Measurements from ENCODE around the gene KLHL33.

KLHL33 gene

DNA sequence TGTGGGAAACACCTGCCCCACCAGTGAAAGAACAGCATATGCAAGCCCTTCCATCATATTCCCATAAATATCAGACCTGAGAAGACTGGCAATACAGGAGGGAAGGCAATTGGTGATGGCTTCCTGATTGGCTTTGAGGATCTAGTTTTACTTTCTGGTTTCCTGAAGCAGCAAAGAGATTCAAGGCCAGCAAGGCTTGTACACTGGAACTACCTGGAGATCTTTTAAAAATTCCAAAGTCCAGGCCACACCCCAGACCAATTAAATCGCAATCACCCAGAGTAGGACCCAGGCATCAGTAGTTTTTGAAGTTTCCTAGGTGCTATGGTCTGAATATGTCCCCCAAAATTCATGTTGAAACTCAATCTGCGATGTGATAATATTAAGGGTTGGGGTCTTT is 19.7 kb downstream of the KLHL33 start:
- DNase-seq (ENCODE audit: low spot score), result no peak

DNA sequence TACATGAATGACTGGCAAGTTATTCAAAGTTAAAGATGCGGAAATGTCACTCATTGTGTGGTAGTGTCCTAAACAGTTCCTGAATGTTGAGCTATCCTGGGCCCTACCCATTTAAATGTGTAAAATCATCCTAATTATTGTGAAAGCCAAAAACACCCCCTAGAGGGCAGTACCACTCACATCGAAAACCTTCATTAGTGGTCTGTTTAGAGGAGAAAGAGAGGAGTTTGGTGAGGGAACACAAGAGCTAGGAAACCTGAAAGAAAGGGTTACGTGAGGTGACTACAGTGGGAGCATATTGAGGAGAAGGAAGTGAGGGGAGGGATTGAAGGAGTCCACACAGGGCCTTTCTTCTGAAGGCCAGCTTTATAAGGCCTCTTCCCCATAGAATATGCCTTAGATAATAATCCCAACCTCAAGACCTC is 20.2 kb downstream of the KLHL33 start:
- DNase-seq (ENCODE audit: low spot score), result no peak

DNA sequence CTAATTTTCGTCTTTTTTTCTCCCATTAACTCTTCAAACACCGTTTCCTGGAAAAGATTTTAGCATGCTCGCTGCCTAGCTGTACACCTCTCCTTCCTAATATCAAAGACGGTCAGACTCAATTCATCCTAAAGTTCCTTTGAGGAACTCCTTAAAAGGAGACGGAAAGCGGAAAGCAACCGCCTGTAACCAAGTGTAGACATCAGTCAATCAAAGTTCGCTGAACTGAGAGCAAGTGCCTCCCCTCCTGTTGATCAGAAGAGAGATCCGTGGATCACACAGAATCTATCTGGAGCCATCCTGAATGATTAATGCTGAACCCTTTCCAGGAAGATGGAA is 22.3 kb downstream of the KLHL33 start:
- DNase-seq (ENCODE audit: low spot score), result no peak

DNA sequence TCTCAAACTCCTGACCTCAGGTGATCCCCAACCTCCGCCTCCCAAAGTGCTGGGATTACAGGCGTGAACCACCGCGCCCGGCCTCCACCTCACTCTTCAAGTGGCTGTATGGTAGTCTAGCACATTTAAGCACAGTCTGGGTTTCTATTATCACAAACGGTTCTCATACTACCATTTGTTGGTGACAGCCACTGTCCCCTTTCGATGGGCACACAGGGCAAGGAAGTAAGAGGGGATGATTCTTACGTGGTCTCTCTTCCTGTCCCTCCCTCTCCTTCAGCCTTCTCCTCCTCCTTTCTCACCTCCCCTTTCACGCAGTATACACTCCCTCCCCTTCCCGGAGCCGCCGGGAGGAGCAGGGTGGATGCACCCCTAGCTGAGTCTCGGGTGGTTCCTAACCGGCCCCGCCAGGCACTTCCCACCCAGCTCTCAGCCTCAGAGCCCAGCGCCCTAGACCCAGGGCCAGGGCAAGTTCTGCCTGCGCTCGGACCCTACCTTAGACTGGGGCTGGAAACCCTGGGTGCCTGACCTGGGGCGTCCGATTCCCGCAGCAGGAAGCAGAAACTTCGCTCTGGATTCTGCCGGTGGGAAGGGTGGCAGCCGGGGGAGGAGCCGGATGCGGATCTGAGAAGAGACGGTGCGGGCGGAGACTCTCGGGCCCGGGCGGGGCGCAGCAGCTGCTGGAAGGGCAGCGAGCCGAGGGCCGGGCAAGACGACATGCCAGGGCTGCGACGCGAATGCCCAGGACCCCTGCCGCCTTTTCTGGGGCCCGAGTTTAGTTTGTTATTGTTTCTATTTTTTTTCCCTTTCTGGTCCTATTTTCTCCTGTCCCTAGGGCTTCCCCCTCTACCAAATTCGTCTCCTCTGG is 22.9 kb downstream of the KLHL33 start, which contains the start of gene TEP1:
Gene TEP1, minus strand, starts transcription at position 626 of the 868 bp plus-strand sequence. CDS start 5,062 bp downstream, outside the sequence.
- peak; percentile 65 for DNase-seq (ENCODE audit: low spot score)

DNA sequence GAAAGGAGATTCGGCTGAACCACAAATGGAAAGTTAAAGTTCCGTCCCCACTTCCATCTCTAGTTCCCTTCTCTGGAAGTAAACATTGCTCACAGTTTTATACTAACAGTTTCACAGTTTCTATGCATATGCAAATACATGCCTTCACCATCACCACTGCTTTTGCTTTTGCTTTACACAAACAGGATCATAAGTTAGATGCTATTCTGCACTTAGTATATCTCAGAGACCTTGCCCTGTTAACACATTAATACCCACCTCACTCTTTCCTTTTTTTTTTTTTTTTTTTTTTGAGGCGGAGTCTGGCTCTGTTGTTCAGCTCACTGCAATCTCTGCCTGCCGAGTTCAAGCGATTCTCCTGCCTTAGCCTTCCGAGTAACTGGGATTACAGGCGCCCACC is 23.6 kb downstream of the KLHL33 start:
- no peak for DNase-seq (ENCODE audit: low spot score)

DNA sequence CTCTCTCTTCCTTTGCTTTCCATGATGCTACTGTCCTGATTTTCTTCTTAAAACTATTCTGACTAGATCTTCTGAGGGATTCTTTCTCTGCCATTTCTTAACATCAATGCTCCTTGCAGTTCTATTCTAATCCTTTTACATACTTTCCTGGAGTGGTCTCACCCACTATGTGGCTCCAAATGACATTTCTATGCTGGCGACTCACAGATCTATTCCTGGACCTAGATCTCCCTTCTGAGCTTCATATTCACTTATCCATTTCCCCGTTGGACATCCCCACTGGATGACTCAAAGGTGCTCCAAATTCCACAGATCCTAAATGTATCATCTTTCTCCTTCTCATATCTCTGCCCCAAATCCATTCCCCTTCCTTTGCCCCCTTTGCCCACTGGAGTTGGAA is 26.7 kb downstream of the KLHL33 start:
- DNase-seq (ENCODE audit: low spot score), result no peak

DNA sequence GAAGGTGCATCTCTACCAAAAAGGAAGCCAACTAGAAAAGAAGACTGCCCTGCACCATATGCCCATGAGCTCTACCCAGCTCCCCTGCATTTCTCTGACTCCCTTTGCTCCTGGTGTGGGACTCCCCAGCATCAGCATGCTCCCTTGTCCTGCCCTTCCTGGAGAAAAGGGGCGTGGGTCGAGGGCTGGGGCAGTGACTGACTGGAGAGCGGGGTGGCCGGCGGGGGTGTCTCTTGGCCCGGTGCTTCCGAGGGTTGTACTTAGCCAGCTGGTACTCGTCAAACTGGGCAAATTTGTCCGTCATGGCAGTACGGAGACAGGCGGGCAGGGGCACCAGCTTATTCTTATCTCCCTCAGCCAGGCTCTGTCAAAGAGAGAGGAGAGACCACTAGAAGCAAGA is 32.4 kb downstream of the KLHL33 start:
- DNase-seq (ENCODE audit: low spot score), result no peak

DNA sequence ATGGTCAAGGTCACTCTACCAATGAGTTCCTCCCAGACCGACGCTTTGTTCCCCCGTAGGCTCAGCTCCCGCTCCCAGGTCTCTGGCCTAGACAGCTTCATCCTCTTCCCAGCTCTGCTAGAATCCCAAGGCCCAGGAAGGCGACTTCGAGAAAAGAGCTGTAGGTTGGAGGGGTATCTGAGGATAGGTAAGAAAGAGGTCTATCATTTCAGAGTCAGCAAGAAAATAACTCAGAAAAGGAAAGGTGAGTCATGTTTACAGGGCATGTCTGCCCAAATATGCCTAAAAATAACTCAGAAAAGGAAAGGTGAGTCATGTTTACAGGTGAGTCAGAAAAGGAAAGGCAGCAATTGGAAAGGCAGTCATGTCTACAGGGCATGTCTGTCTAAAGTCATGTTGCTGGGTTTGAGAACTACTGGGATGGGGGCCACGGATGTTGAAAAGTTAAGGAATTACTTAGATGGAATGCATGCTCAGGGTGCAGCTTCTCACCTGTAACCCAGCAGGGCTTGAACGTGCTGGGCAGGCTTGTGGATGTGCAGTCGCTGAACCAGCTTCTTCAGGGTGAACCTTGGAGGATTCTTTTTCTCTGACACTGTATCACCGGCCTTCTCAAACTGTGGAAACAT is 34.9 kb downstream of the KLHL33 start:
- DNase-seq (ENCODE audit: low spot score), result no peak

DNA sequence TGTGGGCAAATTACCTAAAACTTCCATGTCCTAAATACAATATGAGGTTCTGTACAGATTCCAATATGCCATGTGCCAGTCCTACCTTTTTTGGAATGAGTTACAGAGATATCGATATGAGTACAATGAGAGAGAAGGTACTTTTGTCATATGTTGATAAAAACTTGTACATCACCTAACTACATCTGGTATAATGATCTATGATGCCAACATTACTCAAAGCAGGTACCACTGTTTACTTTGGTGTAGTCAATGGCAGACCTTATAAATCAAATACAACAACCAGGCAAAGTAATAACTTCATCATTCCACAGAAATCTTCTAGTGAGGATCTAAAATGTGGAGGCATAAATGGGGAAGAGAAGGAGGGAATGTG is 35.4 kb downstream of the KLHL33 start:
- DNase-seq (ENCODE audit: low spot score), result no peak

DNA sequence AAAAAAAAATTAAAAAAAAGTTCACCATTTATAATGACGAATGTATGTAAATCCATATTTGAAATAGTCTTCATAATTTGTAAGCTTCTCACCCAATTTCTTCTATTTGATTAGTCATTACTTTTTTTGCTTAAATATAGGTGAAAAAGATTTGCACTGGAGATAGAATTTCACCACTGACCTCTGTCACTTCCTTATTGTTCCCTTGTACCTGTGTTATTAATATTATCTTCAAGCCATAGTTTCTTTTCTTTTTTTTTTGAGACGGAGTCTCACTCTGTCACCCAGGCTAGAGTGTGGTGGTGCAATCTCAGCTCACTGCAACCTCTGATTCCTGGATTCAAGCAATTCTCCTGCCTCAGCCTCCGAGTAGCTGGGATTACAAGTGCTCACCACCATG is 38.5 kb downstream of the KLHL33 start:
- no peak for DNase-seq (ENCODE audit: low spot score)

DNA sequence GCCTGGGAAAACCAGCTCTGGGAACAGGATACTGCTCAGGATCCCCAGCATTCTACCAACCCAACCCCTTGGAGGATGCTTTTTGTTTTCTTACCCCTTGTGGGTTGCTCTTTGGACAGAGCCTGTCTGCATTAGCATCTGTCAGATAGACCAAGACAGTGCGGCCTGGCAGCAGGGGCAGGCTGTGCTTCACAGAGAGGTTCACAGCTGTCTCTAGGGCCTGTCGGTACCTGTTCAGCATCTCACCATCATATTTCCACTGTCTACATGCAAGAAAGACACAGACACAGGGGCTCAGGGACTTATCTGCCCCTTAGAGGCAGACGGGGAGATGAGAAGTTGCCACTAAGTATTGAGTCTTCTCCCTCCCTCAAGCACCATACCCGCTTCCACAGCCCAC is 44.5 kb downstream of the KLHL33 start:
- no peak for DNase-seq (ENCODE audit: low spot score)

DNA sequence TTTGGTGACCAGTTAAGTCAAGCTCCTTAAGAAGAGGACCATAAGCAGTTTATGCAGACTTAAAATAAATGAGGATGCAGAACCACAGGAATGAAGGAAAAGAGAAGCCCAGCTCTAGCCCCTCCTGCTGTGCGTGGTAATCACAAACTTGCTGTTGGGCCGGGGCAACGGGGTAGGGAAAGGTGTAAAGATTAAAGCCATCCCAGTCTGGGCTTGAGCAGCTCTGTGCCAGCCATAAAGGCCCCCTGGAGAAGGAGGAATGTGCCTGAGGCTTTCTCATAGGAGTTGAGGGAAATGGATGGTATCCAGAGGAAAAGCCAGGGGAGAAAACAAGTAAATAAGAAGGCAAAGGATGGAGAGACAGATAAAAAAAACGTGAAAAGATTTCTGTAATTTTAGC is 47.8 kb downstream of the KLHL33 start:
- no peak for DNase-seq (ENCODE audit: low spot score)

DNA sequence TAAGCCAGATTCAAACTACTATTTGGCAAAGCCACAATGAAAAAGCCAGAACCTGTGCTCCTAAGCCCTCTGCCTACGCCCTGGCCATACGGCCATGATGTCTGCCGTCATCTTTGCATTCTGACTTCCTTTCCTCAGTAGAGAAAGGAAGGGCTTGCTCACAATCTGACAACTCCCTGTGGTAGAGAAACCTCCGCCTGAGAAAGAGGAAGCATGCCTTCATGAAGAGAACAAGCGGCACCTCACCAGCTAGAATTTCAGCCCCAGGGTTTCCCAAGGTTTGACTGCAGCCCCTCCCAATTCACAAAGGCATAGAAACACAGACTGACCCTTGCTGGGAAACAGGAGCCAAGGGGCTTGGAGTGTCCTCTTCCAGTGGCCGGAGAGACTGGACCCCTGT is 48.4 kb downstream of the KLHL33 start:
- no peak for DNase-seq (ENCODE audit: low spot score)

DNA sequence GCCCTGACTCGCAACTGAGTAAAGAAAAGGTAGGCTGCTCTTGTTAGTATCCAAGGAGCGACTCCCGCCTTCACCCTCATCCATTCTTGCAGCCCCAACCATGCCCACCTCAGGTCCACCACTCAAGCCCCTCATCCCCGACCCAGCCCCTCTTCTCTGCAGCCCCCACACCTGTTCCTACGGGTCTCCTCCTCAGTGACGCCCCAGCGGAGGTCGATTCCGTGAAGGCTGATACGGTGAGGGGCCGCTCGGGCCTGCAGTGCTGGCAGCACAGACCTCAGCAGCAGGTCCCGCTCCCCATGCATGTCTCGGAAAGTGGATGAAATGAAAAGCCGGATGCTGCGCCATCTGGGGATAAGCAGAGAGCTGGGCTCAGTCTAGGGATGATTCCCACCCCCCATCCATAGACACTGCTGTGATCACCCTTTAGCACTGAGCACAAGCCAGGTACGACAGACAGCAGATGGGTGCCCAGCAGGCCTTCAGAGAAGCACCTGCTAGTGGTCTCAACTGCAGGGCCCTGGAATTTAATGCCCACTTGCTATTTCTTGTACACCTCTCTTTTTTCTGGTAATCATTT is 49.6 kb downstream of the KLHL33 start:
- no peak for DNase-seq (ENCODE audit: low spot score)

DNA sequence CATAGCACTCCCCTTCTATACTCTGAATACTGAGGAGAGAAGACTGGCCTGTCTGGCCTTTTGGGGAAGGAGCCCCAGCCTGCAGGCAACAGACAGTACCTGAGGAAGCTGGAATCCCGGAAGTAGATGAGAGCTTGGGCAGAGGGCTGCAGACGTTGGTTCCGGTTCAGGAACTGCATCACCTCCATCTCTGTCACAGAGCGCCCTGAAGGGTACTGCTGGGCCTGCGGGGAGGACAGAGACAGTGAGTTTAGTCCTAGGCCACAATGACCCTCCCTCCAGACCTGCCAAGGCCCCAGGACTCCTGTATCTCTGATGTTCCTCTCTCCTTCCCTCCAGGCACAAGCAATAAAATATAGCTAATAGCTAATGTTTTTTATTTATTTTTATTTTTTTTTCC is 51.1 kb downstream of the KLHL33 start:
- DNase-seq (ENCODE audit: low spot score), result no peak

DNA sequence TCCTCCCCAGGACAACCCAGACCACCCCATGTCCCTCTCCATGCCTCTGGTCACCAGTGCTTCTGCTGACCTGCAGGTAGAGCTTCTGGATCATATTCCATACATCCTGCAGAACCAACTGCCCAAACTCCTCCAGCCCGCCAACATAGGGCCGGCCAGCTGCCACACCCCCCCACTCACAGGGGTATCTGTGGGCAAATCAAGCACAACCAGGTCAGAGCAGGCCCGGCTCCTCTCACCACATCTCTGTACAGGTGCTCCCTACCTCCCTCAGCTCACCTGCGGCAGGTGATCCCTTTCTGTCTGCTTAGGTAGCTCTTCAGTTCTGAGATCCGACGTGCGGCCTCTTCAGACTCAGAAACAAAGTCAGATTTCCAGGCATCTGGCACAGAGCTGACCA is 51.6 kb downstream of the KLHL33 start:
- no peak for DNase-seq (ENCODE audit: low spot score)

DNA sequence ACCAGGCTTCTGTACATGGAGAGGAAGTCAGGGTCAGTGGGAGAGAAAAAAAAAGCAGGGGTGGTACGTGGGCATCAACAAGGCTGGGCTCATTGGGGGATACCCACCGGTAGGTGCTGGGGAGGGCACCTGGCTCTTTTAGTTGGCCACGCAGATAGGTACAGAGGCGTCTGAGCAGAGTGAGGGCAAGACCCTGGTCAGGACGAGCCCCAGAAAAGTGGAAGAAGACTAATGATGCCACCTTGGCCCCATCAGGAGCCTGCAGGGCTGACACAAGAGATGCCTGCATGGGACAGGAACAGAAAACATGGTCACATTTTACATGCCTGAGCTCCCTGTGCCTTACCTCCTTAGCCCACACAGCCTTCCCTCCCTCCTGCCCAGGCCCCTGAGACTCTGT is 52.3 kb downstream of the KLHL33 start:
- no peak for DNase-seq (ENCODE audit: low spot score)

DNA sequence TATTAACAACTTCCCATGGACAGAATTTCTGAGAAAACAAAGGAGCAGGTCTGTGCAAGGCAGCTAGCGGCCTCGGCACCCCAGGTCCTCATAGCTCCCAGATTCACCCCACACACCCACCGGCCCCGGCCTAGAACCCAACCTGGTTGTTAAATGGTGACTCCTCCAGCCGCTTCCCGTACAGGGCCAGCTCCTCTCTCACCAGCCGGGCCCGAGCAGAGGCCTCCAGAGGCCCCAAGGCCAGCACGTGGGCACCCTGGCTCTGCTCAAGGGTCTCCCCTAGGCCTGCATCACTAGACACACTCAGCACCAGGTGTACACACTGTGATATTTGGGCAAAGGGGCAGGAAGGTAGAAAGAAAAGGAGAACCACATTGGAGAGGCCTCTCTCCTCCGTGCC is 52.9 kb downstream of the KLHL33 start:
- DNase-seq (ENCODE audit: low spot score), result no peak

DNA sequence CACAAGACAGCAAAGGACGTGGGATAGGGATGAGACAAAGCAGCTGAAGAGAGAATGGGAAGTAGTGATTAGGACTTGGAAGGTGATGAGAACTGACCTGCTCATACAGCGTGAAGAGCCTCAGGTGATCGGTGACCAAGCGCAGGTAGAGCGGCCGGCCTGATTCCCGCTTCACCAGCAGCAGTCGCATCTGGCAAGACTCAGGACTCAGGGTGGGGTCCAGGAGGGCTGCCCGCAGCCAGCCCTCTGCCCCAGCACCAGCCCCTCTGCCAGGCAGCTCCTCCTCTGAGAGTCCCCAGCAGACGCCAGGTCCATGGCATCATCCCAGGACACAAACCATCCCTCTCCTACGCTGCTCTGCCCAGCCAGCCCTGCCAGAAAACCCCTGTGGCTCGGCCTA is 53.4 kb downstream of the KLHL33 start:
- DNase-seq (ENCODE audit: low spot score), result no peak

DNA sequence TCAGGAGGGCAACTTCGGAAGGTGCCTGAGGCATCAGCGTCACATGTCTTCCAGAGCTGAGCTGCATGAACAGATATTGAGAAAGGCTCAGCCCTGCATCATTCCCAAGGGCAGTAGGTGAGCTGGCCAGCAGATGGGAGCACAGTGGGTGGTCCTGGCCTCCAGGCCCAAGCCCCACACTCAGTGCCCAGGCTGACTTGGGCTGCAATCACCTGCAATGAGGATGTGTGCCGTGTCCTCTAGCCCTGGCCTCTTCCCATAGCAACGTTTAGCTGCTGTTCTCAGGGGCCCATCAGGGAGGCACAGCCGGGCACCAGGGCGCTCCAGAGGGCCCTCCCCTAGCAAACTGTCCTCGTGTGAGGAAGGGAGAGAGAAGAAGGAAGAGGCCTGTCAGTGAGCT is 54.6 kb downstream of the KLHL33 start:
- DNase-seq (ENCODE audit: low spot score), result no peak

DNA sequence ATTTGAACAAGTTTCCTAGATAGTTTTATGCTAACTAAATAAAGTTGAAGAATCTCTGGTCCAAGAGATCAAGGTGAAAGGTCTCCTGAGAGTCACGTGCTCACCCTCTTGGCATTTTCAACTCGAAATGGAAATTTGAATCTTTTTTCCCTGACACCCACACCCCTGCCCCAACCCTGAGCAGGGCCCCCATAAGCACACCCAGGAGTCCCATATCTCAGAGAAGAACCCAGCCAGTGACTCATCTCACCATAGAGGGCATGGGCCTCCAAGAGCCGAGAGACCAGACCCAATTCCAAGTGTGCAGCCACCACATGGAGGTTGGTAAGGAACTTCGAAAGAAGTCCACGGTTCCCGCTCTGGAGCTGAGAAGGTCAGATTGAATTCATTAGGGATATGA is 55.3 kb downstream of the KLHL33 start:
- DNase-seq (ENCODE audit: low spot score), result no peak

DNA sequence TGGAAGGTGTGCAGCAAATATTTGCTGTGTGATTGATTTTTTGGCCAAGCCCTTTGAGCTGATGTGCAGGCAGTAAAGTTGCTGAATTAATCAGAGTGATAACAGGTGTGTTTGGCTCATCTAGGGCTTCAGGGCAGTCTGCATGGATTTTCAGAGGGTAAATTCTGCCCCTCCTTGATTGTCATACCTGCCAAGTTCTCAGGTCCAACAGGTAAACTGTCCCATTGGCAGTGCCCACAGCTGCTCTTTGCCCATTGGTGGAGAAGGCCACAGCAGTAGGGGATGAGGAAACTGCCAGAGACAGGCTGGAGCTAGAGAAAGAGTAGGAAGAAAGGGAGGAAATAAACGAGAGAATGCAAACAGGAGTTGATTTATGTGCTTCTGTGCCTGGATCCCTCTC is 56.2 kb downstream of the KLHL33 start:
- DNase-seq (ENCODE audit: low spot score), result no peak

DNA sequence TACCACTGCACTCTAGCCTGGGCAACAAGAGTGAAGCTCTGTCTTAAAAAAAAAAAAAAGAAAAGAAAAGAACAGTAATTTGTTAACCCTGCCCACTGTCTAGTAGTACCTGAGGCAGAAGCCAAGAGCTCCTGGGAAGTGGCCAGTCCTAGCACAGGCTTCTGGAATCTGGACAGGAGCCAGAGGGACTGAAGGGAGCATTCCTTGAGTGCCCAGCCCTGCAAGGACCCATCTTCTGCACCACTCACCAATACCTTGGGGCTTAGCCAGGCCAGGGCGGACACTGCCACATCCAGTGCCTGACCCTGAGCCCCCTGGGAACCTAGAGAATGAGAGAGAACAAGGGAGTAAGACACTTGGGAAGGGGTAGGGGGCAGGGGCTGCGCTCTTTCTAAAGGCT is 58.8 kb downstream of the KLHL33 start:
- DNase-seq (ENCODE audit: low spot score), result no peak
